HCT116 (cell line): ENCODE results near the gene UFSP2. TPM values are rescaled to one million over a fixed set of nuclear protein-coding genes. Genes with fewer than 3 reads are reported as not detected.

ENCODE experiments used
- ATAC-seq: fragments of 200-7000 bp; cut with Tn5 transposase; 2 replicates; pipeline ENCODE4 v1.9.1; 2020; ENCODE audit warnings: mild to moderate bottlenecking, moderate library complexity
- BruUV-seq: library from RNA; stranded (reverse); fragments of 400-500 nt; replicated peaks from 2 replicates; lab custom pipeline; 2021; lab: Mats Ljungman, UMichigan
- CTCF ChIA-PET: fragments of 300-600 bp; sonication (Branson Sonifier 250); formaldehyde crosslinking; loops from one replicate; lab custom pipeline; 2021; ENCODE audit warnings: antibody characterized with exemption; lab: Charles Lee
- POLR2A ChIA-PET: fragments of 300-600, 350-600 bp; sonication (Branson Sonifier 250); formaldehyde crosslinking; loops from one replicate; lab custom pipeline; 2021; ENCODE audit warnings: antibody characterized with exemption; lab: Charles Lee
- RAD21 ChIA-PET, 2 experiments: fragments of 300-600 bp; sonication (Branson Sonifier 250); formaldehyde crosslinking; loops; one replicate each; lab custom pipeline; 2023; ENCODE audit warnings: low total read pairs in 2 of 2; ENCODE audit not compliant: uncharacterized antibody in 2 of 2, unreplicated experiment in 2 of 2, low non-redundant PET in 1 of 2; lab: Charles Lee
- DNase-seq: peaks from one replicate; pipeline ENCODE4 v3.0.0-alpha.2; 2010; ENCODE audit warnings: low read depth, low spot score
- H2AFZ ChIP-seq: fragments of 200-600 bp; shearing (Covaris generic), sonication (generic); 2 replicates; pipeline ENCODE4 v1.6.1; 2017; ENCODE audit warnings: low read depth, mixed run types, mixed read lengths, antibody characterized with exemption, low read length; ENCODE audit not compliant: poor library complexity, severe bottlenecking
- H3K27ac ChIP-seq: 2 replicates; pipeline ENCODE4 v1.5.1; 2012; ENCODE audit warnings: low read depth, low read length
- H3K27me3 ChIP-seq: fragments of 200-600 bp; sonication (generic); 2 replicates; pipeline ENCODE4 v1.6.1; 2016; ENCODE audit warnings: mixed run types, low read length, mixed read lengths; ENCODE audit not compliant: insufficient read depth
- H3K36me3 ChIP-seq, 2 experiments: fragments of 200-500 bp in 1 of 2; fragments of 200-600 bp in 1 of 2; sonication (Bioruptor generic) in 1 of 2; sonication (generic) in 1 of 2; 2 replicates each; pipeline versions ENCODE4 v1.5.1 to v1.6.1; 2014 to 2016; ENCODE audit warnings: low read length in 2 of 2, inconsistent platforms in 1 of 2, mixed read lengths in 1 of 2, mixed run types in 1 of 2; ENCODE audit not compliant: insufficient read depth in 2 of 2, control insufficient read depth in 1 of 2
- H3K4me1 ChIP-seq, 2 experiments: fragments of 200-600 bp in 1 of 2; sonication (generic) in 1 of 2; 2 replicates each; pipeline versions ENCODE4 v1.5.1 to v1.6.1; 2012 to 2017; ENCODE audit warnings: low read length in 2 of 2, inconsistent platforms in 1 of 2, mild to moderate bottlenecking in 1 of 2, mixed read lengths in 1 of 2, mixed run types in 1 of 2, moderate library complexity in 1 of 2; ENCODE audit not compliant: insufficient read depth in 2 of 2, control insufficient read depth in 1 of 2
- H3K4me2 ChIP-seq: fragments of 200-600 bp; sonication (generic); 2 replicates; pipeline ENCODE4 v1.6.1; 2017; ENCODE audit warnings: mixed run types, low read length, mixed read lengths
- H3K4me3 ChIP-seq, 2 experiments: fragments of 200-600 bp in 1 of 2; sonication (generic) in 1 of 2; replicated peaks in 1 of 2; 2 replicates each; pipeline ENCODE4 v1.5.1; 2011 to 2016; ENCODE audit warnings: low read length in 2 of 2, control low read depth in 1 of 2, low read depth in 1 of 2, mild to moderate bottlenecking in 1 of 2, mixed read lengths in 1 of 2, mixed run types in 1 of 2
- H3K79me2 ChIP-seq: fragments of 200-600 bp; sonication (generic); 2 replicates; pipeline ENCODE4 v1.6.1; 2017; ENCODE audit warnings: mild to moderate bottlenecking, mixed run types, low read length, moderate library complexity, mixed read lengths; ENCODE audit not compliant: insufficient read depth
- H3K9ac ChIP-seq: fragments of 200-600 bp; sonication (generic); 2 replicates; pipeline ENCODE4 v1.6.1; 2016; ENCODE audit warnings: low read length, mixed read lengths
- H3K9me2 ChIP-seq: fragments of 200-600 bp; sonication (generic), shearing (Covaris generic); 2 replicates; pipeline ENCODE4 v1.6.1; 2017; ENCODE audit warnings: mixed run types, mild to moderate bottlenecking, moderate library complexity; ENCODE audit not compliant: insufficient read depth
- H3K9me3 ChIP-seq, 2 experiments: fragments of 200-500 bp in 1 of 2; fragments of 200-600 bp in 1 of 2; sonication (Bioruptor generic) in 1 of 2; sonication (generic) in 1 of 2; 2 replicates each; pipeline ENCODE4 v1.6.1; 2014 to 2017; ENCODE audit warnings: low read length in 2 of 2, mixed read lengths in 2 of 2, inconsistent platforms in 1 of 2, low read depth in 1 of 2, mild to moderate bottlenecking in 1 of 2, mixed run types in 1 of 2, moderate library complexity in 1 of 2; ENCODE audit not compliant: control insufficient read depth in 1 of 2, insufficient read depth in 1 of 2
- H4K20me1 ChIP-seq: fragments of 200-600 bp; sonication (generic), shearing (Covaris generic); 2 replicates; pipeline ENCODE4 v1.6.1; 2017; ENCODE audit warnings: mixed run types, mild to moderate bottlenecking, moderate library complexity; ENCODE audit not compliant: insufficient read depth
- ATF3 ChIP-seq: IDR thresholded peaks from 2 replicates; pipeline ENCODE4 v1.6.1; 2012
- CTCF ChIP-seq, 3 experiments: fragments of 200-600 bp in 1 of 3; sonication (generic) in 1 of 3; IDR thresholded peaks in 2 of 3; conservative IDR thresholded peaks in 1 of 3; 2 replicates each; pipeline ENCODE4 v1.5.1; 2012 to 2017; ENCODE audit warnings: low read depth in 2 of 3, low read length in 2 of 3, antibody characterized with exemption in 1 of 3, borderline replicate concordance in 1 of 3, control low read depth in 1 of 3, mild to moderate bottlenecking in 1 of 3, mixed read lengths in 1 of 3, mixed run types in 1 of 3, moderate library complexity in 1 of 3; ENCODE audit not compliant: insufficient read depth in 1 of 3
- EGR1 ChIP-seq: IDR thresholded peaks from 2 replicates; pipeline ENCODE4 v1.6.1; 2012; ENCODE audit warnings: low read depth
- JUND ChIP-seq: IDR thresholded peaks from 2 replicates; pipeline ENCODE4 v1.6.1; 2012
- POLR2A ChIP-seq: IDR thresholded peaks from 2 replicates; pipeline ENCODE4 v1.7.0; 2011; ENCODE audit warnings: borderline replicate concordance; ENCODE audit not compliant: insufficient read depth, insufficient read length; ENCODE audit errors: extremely low read depth
- POLR2AphosphoS5 ChIP-seq: IDR thresholded peaks from 2 replicates; pipeline ENCODE4 v1.6.1; 2011; ENCODE audit warnings: mild to moderate bottlenecking, low read depth, low read length, moderate library complexity
- RAD21 ChIP-seq: IDR thresholded peaks from 2 replicates; pipeline ENCODE4 v1.6.1; 2012; ENCODE audit warnings: low read depth, mild to moderate bottlenecking
- SRF ChIP-seq: IDR thresholded peaks from 2 replicates; pipeline ENCODE4 v1.6.1; 2012; ENCODE audit warnings: low read depth
- YY1 ChIP-seq: IDR thresholded peaks from 2 replicates; pipeline ENCODE4 v1.6.1; 2011; ENCODE audit warnings: low read length, low read depth, moderate library complexity, mild to moderate bottlenecking; ENCODE audit not compliant: insufficient replicate concordance; ENCODE audit errors: extremely low read depth
- ZFX ChIP-seq: fragments of 450-650 bp; IDR thresholded peaks from 2 replicates; pipeline ENCODE4 v1.6.1; 2017
- ZNF274 ChIP-seq: fragments of 200-500 bp; sonication (Bioruptor generic); IDR thresholded peaks from 2 replicates; pipeline ENCODE4 v1.6.1; 2014; ENCODE audit warnings: mild to moderate bottlenecking, low read depth, low read length, inconsistent platforms
- intact Hi-C: fragments of 100-400 bp; cut with micrococcal nuclease; formaldehyde crosslinking; loops from 2 replicates; pipeline ENCODE4 v1.10.0; 2022
- total RNA-seq: library from RNA; stranded (reverse); gene quantifications from one replicate; pipeline ENCODE4 v1.2.1, GENCODE V29; 2021; ENCODE audit not compliant: unreplicated experiment
- TF ChIP-seq, protein P1 (sequence below): IDR thresholded peaks from 2 replicates; pipeline ENCODE4 v1.6.1; 2011; ENCODE audit warnings: mild to moderate bottlenecking, low read length, moderate library complexity; ENCODE audit not compliant: insufficient replicate concordance; ENCODE audit errors: extremely low read depth

The UFSP2 gene
- total RNA-seq, 1 experiment from 2014 or later, result 29.4 TPM

DNA sequence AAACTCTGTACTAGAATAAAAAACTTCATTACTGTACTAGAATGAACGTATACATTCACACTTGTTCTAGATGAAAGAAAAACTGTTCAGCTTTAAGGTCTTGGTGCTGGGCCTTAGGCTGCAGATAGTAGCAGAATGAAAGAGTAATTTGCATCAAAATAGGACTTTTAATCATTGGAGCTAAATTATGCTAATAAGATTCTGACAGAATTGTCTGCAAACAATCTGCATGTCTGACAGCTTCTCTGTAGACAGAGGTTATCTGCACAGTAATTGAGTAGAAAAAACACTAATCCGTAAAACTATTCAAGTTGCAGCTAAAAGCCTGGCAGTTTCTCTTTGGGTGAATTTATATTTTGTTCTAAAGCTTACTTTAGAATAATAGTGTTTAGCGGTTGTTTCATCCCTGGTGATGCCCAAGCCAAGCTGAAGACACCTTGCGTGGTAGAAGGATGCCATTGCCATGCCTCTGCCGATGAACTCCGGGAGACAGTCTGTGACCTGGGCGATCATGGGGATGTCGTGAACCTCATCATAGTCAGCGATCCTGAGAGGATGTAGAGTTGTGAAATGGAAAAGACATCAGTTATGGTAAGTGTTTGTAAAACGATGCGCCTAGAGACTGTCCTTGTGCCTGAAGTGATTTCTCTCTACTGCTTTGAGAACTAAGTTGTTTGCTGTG is 55.4 kb downstream of the UFSP2 start:
- no peak overlapping the region for H3K27ac ChIP-seq
- TF ChIP-seq, protein P1, sequence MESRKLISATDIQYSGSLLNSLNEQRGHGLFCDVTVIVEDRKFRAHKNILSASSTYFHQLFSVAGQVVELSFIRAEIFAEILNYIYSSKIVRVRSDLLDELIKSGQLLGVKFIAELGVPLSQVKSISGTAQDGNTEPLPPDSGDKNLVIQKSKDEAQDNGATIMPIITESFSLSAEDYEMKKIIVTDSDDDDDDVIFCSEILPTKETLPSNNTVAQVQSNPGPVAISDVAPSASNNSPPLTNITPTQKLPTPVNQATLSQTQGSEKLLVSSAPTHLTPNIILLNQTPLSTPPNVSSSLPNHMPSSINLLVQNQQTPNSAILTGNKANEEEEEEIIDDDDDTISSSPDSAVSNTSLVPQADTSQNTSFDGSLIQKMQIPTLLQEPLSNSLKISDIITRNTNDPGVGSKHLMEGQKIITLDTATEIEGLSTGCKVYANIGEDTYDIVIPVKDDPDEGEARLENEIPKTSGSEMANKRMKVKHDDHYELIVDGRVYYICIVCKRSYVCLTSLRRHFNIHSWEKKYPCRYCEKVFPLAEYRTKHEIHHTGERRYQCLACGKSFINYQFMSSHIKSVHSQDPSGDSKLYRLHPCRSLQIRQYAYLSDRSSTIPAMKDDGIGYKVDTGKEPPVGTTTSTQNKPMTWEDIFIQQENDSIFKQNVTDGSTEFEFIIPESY, result no peak
- TF ChIP-seq YY1, result no peak
- no peak for TF ChIP-seq POLR2AphosphoS5
- TF ChIP-seq EGR1, result no peak
- no peak for TF ChIP-seq RAD21
- TF ChIP-seq ZNF274, result no peak
- no peaks in the 10 kb centered on the region for H3K9me2 ChIP-seq
- no peaks in the 10 kb centered on the region; a peak in 1 of 4 replicates for H3K36me3 ChIP-seq
- ChIA-PET POLR2A (no interaction called here), RAD21 (no interaction called here), CTCF (no interaction called here)
- H3K4me3 ChIP-seq, result no peak overlapping the region
- no peak overlapping the region for H3K9ac ChIP-seq
- no TSS peak for BruUV-seq
- DNase-seq (no peak), ATAC-seq (no peak)
- H3K79me2 ChIP-seq, result no peaks in the 10 kb centered on the region
- H2AFZ ChIP-seq, result no peak overlapping the region
- H3K4me1 ChIP-seq, result no peaks in the 10 kb centered on the region
- no peaks in the 10 kb centered on the region for H3K9me3 ChIP-seq
- intact Hi-C loops, result no loop called here
- no peak overlapping the region for H3K4me2 ChIP-seq
- H3K27me3 ChIP-seq, result no peaks in the 10 kb centered on the region
- no peaks in the 10 kb centered on the region for H4K20me1 ChIP-seq

DNA sequence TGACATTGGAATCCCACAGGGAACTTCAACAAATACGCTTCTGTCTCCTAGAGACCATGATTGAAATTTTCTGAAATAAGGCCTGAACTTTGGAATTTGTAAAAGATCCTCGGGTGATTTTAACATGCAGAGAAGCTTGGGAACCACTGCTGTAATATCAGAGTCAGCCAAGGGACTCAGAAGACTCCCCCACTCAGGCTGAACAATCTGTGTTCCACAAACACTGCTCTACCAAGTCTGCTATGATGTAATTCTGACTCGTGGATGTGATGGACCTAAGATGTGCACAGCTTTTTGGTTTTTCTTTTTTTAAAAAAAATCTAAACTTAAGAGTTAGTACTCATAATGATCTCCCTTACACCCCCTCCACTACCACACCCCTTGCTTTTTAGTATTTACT is 56.0 kb downstream of the UFSP2 start:
- intact Hi-C loops, result no loop called here
- ATAC-seq, result no peak
- no TSS peak for BruUV-seq
- TF ChIP-seq CTCF (IDR thresholded peaks at IDR 0.05 in 2 of 3, conservative IDR thresholded peaks at IDR 0.05 in 1 of 3; ENCODE audit: borderline replicate concordance in 1 of 3, insufficient read depth in 1 of 3, low read depth in 2 of 3, low read length in 2 of 3) (no peak), POLR2A (no peak), POLR2AphosphoS5 (no peak), ZNF274 (no peak), ZFX (no peak), JUND (no peak), SRF (no peak), ATF3 (no peak)

More for the DNA sequence above, 56.0 kb downstream of the UFSP2 start:
- ChIA-PET RAD21 (no interaction called here), CTCF (no interaction called here), POLR2A (no interaction called here)
- no peak overlapping the region for H3K9ac ChIP-seq
- H3K36me3 ChIP-seq, result no peaks in the 10 kb centered on the region; a peak in 1 of 4 replicates
- no peaks in the 10 kb centered on the region for H3K4me1 ChIP-seq
- no peak for DNase-seq
- H2AFZ ChIP-seq, result no peak overlapping the region
- no peaks in the 10 kb centered on the region for H3K27me3 ChIP-seq
- H3K9me3 ChIP-seq, result no peaks in the 10 kb centered on the region
- no peak overlapping the region for H3K4me2 ChIP-seq
- H4K20me1 ChIP-seq, result no peaks in the 10 kb centered on the region
- no peaks in the 10 kb centered on the region for H3K79me2 ChIP-seq
- H3K9me2 ChIP-seq, result no peaks in the 10 kb centered on the region
- no peak overlapping the region for H3K27ac ChIP-seq
- no peak overlapping the region for H3K4me3 ChIP-seq
